Esophagus muscularis mucosa (tissue), 4 donors: ENCODE measurements around the gene SEC23A. TPM values are rescaled to one million over a fixed set of nuclear protein-coding genes. Genes with fewer than 3 reads are reported as not detected.
"Not testable (repeated sequence)": the region's sequence is repeated elsewhere in the genome, so short reads cannot be mapped to it uniquely, and the experiment has no call there.

ENCODE experiments used
- DNase-seq: peaks from one replicate; pipeline ENCODE4 v3.0.0-alpha.2; 2017; ENCODE audit errors: extremely low spot score
- H3K27ac ChIP-seq, 4 donors: fragments of 200-600 bp; sonication (generic); replicated peaks in 1 of 4; 1 replicate in 3 of 4; 2 replicates in 1 of 4; pipeline ENCODE4 v1.5.1; 2016 to 2019; ENCODE audit warnings: mild to moderate bottlenecking in 1 of 4
- H3K27me3 ChIP-seq, 4 donors: fragments of 200-600 bp; sonication (generic); one replicate each; pipeline versions ENCODE4 v1.5.1 to v1.6.0; 2016 to 2019
- H3K36me3 ChIP-seq, 4 donors: fragments of 200-600 bp; sonication (generic); one replicate each; pipeline ENCODE4 v1.5.1; 2016 to 2019
- H3K4me1 ChIP-seq, 4 donors: fragments of 200-600 bp; sonication (generic); one replicate each; pipeline ENCODE4 v1.5.1; 2016 to 2019
- H3K4me3 ChIP-seq, 4 donors: fragments of 200-600 bp; sonication (generic); 1 replicate in 2 of 4; 2 replicates in 2 of 4; pipeline ENCODE4 v1.5.1; 2016 to 2019; ENCODE audit warnings: mild to moderate bottlenecking in 4 of 4, moderate library complexity in 1 of 4
- H3K9me3 ChIP-seq, 4 donors: fragments of 200-600 bp; sonication (generic); 1 replicate in 3 of 4; 2 replicates in 1 of 4; pipeline ENCODE4 v1.5.1; 2016 to 2019
- EP300 ChIP-seq: sonication (generic); formaldehyde crosslinking; IDR thresholded peaks from one replicate; pipeline ENCODE4 v1.6.1; 2017; ENCODE audit warnings: antibody characterized with exemption
- POLR2A ChIP-seq: fragments of 450-650 bp; IDR thresholded peaks from one replicate; pipeline ENCODE4 v1.6.1; 2017; ENCODE audit warnings: antibody characterized with exemption, moderate library complexity, mild to moderate bottlenecking, low read depth
- POLR2AphosphoS5 ChIP-seq, 2 donors: sonication (generic); formaldehyde crosslinking; IDR thresholded peaks; one replicate each; pipeline ENCODE4 v1.6.1; 2017; ENCODE audit warnings: antibody characterized with exemption in 2 of 2
- WGBS: methylation state at CpG from one replicate; pipeline ENCODE4 v1.1.5; 2018; 5-methylcytosine and 5-hydroxymethylcytosine counted together
- intact Hi-C: fragments of 100-400 bp; cut with DNase I; formaldehyde crosslinking; loops from one replicate; pipeline ENCODE4 v1.15.1; 2023
- total RNA-seq, 4 donors: library from RNA; depleted of rRNA; stranded (reverse); fragments of >200 nt; gene quantifications; one replicate each; pipeline versions ENCODE4 v1.1.0 to v1.2.1, GENCODE V29; 2016
- TF ChIP-seq, protein P1 (sequence below), 3 experiments: fragments of 200-600 bp in 2 of 3; fragments of 450-650 bp in 1 of 3; sonication (generic) in 2 of 3; IDR thresholded peaks; one replicate each; pipeline ENCODE4 v1.5.1; 2017 to 2019; ENCODE audit warnings: antibody characterized with exemption in 3 of 3, mild to moderate bottlenecking in 2 of 3, moderate library complexity in 1 of 3

The SEC23A gene
- total RNA-seq = 100 to 1,000 TPM; 181 to 222 (median 203) TPM

DNA sequence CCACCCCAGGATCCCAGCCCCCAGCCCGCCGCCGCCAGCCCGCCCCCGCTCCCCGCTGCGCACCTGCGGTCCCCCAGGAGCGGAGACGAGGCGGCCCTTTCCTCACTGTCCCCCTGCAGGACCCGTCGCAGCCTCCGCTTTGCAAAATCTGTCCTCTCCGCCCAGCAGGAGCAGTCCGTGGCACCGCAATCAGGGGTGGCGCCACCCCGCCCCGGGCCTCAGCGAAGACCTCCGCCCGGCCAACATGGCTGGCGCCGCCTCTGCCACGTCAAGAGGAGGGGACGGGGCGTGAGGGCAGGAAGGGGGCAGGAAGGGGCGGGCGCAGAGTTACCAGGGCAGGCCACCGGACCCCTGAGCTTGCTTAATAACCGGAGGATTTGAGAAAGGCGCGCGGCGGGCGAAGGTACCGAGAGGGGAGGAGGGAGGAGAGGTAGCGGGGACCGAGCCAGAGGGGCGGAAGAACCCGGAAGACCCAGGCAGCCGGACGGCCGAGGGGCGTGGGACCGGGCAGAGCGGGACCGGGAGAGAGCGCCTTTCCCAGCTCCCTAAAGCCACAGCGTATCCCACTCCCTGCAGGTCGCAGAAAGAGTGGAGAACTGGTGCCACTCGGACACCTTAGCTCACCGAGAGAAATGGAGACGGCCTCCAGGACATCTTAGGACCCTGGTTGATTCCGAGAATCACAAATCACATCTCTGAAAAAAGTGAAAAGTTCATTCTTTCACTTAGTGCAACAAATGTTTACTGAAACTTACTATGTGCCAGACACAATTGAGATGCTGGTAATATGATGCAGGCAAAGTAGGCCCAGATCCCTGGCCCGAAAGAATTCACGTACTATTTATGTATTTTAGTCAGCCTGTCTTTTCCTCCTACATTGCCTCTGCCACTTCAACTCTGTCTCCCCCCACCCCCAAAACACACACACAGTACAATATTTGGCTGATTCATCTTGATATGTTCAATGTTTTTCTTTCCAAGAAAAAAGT, at the start of gene SEC23A:
SEC23A (minus strand) TSS at position 267 of the 989 bp plus-strand sequence. CDS start 7,117 bp downstream, outside the sequence.
- DNase-seq = peak; percentile 98
- under 1% methylated on average over 35 of the region's 58 CpGs for WGBS
- intact Hi-C loops = loop anchor here (5.0 to 10.0 kb wide), 2 partner anchors 69 to 162 kb away; partner anchors contain the start of gene TRAPPC6B
- TF ChIP-seq, protein P1, sequence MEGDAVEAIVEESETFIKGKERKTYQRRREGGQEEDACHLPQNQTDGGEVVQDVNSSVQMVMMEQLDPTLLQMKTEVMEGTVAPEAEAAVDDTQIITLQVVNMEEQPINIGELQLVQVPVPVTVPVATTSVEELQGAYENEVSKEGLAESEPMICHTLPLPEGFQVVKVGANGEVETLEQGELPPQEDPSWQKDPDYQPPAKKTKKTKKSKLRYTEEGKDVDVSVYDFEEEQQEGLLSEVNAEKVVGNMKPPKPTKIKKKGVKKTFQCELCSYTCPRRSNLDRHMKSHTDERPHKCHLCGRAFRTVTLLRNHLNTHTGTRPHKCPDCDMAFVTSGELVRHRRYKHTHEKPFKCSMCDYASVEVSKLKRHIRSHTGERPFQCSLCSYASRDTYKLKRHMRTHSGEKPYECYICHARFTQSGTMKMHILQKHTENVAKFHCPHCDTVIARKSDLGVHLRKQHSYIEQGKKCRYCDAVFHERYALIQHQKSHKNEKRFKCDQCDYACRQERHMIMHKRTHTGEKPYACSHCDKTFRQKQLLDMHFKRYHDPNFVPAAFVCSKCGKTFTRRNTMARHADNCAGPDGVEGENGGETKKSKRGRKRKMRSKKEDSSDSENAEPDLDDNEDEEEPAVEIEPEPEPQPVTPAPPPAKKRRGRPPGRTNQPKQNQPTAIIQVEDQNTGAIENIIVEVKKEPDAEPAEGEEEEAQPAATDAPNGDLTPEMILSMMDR (IDR thresholded peaks at IDR 0.05) = peak in 1 of 3 experiments; percentile 4
- TF ChIP-seq EP300 (no peak), POLR2AphosphoS5 (IDR thresholded peaks at IDR 0.05) (peak; percentile 96 to 97), POLR2A (peak; percentile 83)
- Histone ChIP-seq H3K36me3 (no peaks in the 10 kb centered on the region), H3K9me3 (no peaks in the 10 kb centered on the region), H3K4me3 (peak within 1 kb of the TSS; percentile 84 to 99 (median 90)), H3K4me1 (peaks cover 16 to 61% (median 51%) of the 10 kb centered on the region in 4 donors), H3K27ac (peak within 1 kb of the TSS; percentile 98 to 100 (median 99)), H3K27me3 (no peaks in the 10 kb centered on the region)

DNA sequence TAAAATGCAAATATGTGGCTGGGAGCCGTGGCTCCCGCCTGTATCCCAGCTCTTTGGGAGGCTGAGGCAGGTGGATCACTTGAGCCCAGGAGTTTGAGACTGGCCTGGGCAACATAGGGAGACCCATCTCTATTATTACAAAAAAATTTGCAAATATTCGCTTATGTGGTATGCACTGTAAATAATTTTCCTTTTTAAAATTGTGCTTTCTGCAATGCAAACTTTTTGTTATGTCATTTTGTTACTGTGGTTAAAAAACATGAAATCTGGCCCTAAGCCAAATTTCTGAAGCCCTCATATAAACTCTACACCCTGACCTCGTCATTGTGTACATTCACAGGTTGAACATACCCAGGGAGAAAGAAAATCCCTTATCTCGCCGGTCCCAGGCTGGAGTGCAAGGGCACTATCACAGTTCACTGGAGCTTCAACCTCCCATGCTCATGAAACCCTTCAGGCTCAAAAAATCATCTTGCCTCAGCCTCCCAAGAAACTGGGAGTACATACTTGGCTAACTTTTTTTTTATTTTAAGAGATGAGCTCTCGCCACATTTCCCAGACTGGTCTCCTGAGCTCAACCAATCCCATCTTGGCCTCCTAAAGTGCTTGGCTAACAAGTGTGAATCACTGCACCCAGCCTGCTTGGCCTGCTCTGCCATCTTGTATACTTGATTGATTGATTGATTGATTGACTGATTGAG, 42.4 kb upstream of the SEC23A start:
- 89% methylated on average over 7 of the region's 7 CpGs for WGBS
- no peak for DNase-seq
- TF ChIP-seq POLR2AphosphoS5 (IDR thresholded peaks at IDR 0.05) = no peak
- no peak for TF ChIP-seq EP300
- TF ChIP-seq, protein P1 (IDR thresholded peaks at IDR 0.05) = no peak
- TF ChIP-seq POLR2A = no peak
- no peaks in the 10 kb centered on the region for H3K9me3 ChIP-seq
- peaks cover 8 to 68% (median 29%) of the 10 kb centered on the region in 4 donors for H3K36me3 ChIP-seq
- intact Hi-C loops = no loop called here
- H3K27ac ChIP-seq = no peak overlapping the region
- no peaks in the 10 kb centered on the region for H3K4me1 ChIP-seq
- no peak overlapping the region for H3K4me3 ChIP-seq
- no peaks in the 10 kb centered on the region for H3K27me3 ChIP-seq

DNA sequence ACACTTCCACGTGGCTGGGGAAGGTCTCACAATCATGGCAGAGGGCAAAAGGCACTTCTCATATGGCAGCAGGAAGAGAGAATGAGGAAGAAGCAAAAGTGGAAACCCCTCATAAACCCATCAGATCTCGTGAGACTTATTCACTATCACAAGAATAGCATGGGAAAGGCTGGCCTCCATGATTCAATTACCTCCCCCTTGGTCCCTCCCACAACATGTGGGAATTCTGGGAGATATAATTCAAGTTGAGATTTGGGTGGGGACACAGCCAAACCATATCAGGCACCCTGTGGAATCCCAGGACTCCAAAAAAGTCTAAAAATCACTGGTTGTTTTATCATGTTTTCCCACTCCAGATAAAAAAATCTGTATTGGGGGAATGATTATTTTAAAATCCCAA, 40.2 kb upstream of the SEC23A start:
- H3K27me3 ChIP-seq, H3K9me3 ChIP-seq, DNase-seq, H3K4me1 ChIP-seq, H3K27ac ChIP-seq, intact Hi-C loops, H3K4me3 ChIP-seq: not testable (repeated sequence)
- 67% methylated on average over 2 of the region's 2 CpGs for WGBS
- H3K36me3 ChIP-seq = peaks cover 0 to 50% (median 20%) of the 10 kb centered on the region in 4 donors

DNA sequence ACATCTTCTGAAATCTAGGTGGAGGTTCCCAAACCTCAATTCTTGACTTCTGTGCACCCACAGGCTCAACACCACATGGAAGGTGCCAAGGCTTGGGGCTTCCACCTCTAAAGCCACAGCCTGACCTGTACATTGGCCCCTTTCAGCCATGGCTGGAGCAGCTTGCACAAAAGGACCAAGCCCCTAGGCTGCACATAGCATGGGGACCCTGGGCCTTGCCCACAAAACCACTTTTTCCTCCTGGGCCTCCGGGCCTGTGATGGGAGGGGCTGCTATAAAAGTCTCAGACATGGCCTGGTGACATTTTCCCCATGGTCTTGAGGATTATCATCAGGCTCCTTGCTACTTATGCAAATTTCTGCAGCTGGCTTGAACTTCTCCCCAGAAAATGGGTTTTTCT, 38.6 kb upstream of the SEC23A start:
- H3K27me3 ChIP-seq, DNase-seq, H3K9me3 ChIP-seq, H3K27ac ChIP-seq, H3K4me3 ChIP-seq, intact Hi-C loops: not testable (repeated sequence)
- H3K36me3 ChIP-seq = peaks cover 0 to 49% (median 21%) of the 10 kb centered on the region in 4 donors
- WGBS = 89% methylated on average over 1 of the region's 1 CpG
- H3K4me1 ChIP-seq = peaks cover 0 to 24% (median 11%) of the 10 kb centered on the region in 4 donors

DNA sequence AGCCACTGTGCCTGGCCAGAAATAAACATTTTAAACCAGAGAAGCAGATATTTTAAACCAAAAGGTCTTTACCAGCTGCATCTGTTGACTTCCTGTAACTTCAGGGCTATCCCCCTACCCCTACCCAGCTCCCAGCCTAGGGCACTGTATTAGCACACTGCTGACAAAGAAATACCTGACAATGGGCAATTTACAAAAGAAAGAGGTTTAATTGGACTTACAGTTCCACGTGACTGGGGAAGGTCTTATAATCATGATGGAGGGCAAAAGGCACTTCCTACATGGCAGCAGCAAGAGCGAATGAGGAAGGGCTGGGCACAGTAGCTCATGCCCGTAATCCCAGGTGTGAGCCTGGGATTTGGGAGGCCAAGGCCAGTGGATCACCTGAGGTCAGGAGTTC, 37.1 kb upstream of the SEC23A start:
- H3K27me3 ChIP-seq = no peaks in the 10 kb centered on the region
- intact Hi-C loops = no loop called here
- peak overlapping the region in 3 of 4 donors; percentile 5 to 68 (median 30) for H3K27ac ChIP-seq
- no peak for DNase-seq
- no peak for TF ChIP-seq EP300
- no peak for TF ChIP-seq POLR2A
- TF ChIP-seq, protein P1 (IDR thresholded peaks at IDR 0.05) = no peak
- no peak for TF ChIP-seq POLR2AphosphoS5 (IDR thresholded peaks at IDR 0.05)
- no peaks in the 10 kb centered on the region for H3K9me3 ChIP-seq
- 89% methylated on average over 3 of the region's 3 CpGs for WGBS
- H3K4me1 ChIP-seq = peaks cover 0 to 32% (median 23%) of the 10 kb centered on the region in 4 donors
- no peak overlapping the region for H3K4me3 ChIP-seq
- peaks cover 0 to 52% (median 27%) of the 10 kb centered on the region in 4 donors for H3K36me3 ChIP-seq
